NCI-H2196 treated with DMSO at 0.1 percent for 48 hours (cell line): Measurements from ENCODE around the gene TMPRSS5.
"Not testable (repeated sequence)": the region's sequence is repeated elsewhere in the genome, so short reads cannot be mapped to it uniquely, and the experiment has no call there.

Experiments
- DNase-seq: peaks from one replicate; lab custom pipeline; 2025; ENCODE audit not compliant: unreplicated experiment; lab: John Stamatoyannopoulos, UW

TMPRSS5 gene

GRCh38 chr11:113697756-113698407, 8.2 kb downstream of the TMPRSS5 start:
- DNase-seq, result no peak

DNA sequence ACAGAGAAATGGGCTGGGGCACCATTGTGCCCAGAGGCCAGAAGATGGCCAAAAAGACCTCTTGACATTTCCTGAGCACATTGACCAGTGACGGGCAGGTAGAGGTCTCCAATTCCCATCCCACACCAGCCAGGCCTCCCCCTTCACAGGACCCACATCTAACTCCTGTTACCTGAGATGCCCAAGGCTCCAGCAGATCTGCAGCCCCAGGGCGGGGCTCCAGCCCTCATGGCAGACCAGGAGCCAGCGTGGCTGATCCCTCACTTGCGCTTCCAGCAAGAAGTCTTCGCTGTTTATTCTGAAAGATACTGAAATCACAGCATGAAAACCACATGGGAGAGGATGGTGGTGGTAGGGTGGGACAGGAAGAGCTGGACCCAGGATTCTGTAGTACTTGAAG, 9.0 kb downstream of the TMPRSS5 start:
- no peak for DNase-seq

DNA sequence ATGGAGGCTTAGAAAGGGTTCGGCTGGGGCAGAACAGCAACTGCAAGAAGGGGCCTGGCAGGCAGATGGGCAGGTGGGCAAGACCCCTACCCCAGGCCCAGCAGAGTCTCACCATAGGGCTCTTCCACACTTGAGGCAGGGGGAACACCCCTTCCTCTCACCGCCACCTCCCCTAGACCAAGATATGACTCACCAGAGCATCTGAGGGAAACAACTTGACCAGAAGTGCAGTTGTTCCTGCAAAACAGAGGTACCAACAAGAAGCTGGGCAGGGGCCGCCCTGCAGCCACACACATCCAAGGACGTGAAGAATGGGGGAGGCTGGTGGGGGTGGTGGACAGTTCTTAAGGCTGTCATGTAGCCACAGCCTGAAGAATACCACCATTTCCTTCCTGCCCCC, 10.9 kb downstream of the TMPRSS5 start:
- no peak for DNase-seq

GRCh38 chr11:113694390-113694789, 11.7 kb downstream of the TMPRSS5 start:
- no peak for DNase-seq

- no peak for DNase-seq
Observed at GRCh38 chr11:113693030-113693429, 13.1 kb downstream of the TMPRSS5 start.

DNA sequence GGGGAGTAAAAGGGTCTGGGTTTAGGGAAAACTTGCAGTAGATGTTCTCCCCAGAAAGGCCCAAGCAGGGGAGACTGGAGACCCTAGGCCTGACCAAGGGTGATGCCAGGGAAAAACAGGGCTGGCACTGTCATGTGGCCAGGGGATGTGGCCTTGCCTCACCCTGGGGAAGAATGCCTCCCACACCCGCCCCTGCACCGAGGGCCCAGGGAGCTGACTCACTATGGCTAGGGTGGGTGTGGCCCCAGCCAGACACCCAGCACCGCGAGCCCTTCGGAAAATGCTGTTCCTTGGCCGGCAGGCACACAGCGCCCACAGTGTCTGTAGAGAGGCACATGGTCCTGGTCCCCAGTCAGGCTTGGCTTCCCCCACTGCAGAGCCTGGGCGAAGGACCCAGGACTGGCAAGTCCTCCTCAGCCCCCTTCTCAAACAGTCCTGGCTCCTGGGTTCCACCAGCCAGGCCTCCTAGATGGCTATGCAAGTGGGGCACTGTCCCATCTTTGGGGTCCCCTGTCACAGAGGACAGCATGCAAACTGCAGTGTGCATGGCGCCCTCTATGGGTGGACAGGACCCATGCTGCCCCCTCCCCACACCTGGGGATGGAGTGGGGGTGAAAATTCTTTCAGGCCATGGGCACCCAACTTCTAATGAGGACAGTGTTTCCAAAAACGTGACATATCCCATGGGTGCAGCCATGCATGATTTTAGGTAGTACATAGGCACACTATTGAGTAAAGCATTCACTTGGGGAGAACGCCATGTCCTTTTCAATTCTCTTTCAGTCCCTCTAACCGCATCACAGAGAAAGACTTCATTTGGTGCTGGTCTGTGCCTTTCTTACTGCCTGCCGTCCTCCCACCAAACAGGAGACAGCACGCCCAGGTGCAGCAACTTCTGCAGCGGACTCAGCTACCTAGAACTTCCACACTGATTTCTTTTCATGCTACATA, 15.2 kb downstream of the TMPRSS5 start:
- no peak for DNase-seq

DNA sequence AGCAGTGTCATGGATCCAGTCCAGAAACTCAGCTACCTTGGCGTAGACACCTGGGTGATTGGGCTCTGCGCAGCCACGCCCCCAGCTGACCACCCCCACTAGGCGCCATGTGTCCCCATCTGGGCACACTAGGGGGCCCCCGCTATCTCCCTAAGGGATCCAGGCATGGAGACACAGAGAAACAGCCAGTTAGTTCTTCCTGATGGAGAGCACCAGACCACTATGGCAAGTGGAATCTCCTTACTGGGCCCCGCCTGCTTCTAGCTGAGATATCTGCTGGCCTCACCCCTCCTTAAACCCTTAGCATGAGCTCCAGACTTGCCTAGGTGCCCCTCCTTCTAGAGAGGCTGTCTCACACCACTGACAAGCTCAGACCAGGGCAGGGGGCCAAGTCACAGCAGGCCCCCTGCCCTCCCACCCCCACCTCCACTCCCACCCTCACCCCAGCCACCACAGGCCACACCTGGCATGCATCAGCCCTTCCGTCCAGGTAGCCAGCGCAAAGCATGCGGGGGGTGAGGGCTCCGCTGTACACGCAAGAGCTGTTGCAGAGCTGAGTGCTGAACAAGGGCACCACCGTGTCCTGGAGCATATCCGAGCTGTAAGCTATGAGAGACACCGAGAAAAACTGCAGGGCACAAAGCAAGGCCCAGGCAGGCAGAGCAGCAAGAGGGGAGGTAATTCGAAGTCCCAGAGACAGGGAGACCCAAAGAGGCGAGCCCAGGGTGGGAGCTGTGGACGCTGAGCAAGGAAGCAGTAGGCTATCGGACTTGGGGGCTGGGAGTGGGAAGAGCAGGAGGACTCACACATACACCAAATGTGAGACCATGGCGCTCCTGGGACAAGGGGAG, 16.1 kb downstream of the TMPRSS5 start:
- DNase-seq, result no peak

GRCh38 chr11:113685654-113686359, 20.3 kb downstream of the TMPRSS5 start:
- no peak for DNase-seq

GRCh38 chr11:113684496-113684895, 21.6 kb downstream of the TMPRSS5 start:
- DNase-seq, result no peak

- no peak for DNase-seq
Observed at GRCh38 chr11:113683481-113684046, 22.5 kb downstream of the TMPRSS5 start.

DNA sequence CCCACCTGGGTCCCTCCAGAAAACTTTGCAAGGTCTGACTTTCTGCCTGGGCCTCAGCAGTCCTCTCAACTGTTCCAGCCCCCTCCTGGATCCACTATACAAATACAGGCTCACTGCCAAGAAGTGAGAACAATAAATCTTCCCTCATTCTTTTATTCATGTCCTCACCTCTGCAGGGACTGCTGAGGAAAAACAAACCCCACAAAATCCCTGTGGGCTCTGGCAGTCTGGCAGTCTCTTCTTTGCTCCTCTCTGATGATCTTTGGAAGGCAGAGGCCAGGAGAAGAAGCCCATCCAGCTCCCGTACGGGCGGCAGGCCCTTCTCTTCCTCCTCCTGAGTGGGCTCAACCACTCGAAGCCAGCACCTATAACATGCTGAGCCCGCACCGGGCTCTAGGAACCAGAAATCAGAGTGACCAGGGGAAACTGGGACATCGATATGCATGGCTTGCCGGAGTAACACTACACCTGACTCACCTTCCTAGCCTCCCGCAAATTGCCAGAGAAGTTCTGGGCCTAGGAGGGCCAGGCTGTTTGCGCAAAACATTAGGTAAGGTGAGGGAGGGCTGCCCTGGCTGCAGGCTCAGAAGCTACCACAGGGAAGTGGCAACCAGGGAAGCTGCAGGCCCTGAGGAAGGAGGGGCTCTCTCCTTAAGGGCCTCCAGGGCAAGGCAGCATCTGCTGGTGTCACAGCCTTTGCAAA, 24.2 kb downstream of the TMPRSS5 start:
- no peak for DNase-seq

GRCh38 chr11:113681282-113681681, 24.8 kb downstream of the TMPRSS5 start:
- no peak for DNase-seq

GRCh38 chr11:113677685-113678084, 28.4 kb downstream of the TMPRSS5 start:
- DNase-seq, result no peak

- DNase-seq, result no peak
Observed at GRCh38 chr11:113675565-113675964, 30.5 kb downstream of the TMPRSS5 start.

- DNase-seq, result no peak
Observed at GRCh38 chr11:113675003-113675561, 31.0 kb downstream of the TMPRSS5 start.

DNA sequence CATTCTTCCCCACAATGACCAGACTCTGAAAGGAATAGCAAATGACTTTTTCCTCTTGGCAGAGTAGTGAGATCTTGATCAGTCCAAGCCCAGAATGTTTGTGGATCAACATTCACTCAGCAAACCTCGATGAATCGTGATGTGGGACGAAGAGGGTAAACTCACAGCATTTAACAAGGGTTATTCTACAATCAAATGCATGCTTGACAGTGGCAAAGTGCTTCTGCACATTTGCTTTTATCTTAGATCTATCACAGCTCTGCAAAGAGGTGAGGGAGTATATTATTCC, 31.8 kb downstream of the TMPRSS5 start:
- DNase-seq, result no peak

DNA sequence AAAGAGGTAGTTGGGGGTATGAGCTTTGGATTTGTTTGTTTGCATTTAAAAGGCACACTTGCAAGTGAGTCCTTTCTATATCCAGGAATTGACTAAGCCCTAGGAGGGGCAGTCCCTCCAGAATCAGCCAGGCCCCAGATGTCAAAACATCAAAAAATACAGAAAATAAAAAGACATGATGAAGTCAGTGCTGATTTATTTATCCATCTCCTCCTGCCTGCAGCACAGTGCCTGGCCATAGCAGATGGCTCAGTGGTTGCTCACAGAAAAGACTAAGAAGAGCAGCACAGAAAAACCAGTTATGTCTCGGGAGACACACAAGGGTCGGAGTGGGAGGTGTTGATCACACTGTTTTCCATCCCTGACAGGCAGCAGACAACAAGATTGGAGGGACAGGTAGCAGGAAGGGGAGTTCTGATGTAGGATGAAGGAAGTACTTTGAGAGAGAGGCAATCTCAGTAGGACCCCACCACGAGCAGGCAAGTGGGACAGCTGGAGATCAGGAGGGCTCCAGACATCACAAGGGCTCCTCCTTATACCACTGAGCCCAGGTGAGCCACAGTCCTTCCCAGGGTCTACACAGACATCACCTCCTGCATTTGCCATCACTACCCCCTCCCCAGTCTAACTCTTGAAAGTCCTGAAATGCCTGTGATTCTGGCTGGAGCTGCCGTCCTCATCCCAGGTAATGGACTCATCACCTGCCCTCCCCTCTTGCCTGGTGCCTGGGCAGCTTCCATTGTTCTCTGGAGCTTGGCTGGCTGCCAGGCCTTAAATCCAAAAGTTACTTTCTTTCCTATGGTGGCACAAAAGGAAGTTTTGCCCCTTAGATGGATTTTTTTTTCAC, 32.3 kb downstream of the TMPRSS5 start:
- no peak for DNase-seq

GRCh38 chr11:113671914-113672313, 34.2 kb downstream of the TMPRSS5 start:
- DNase-seq, result not testable (repeated sequence)

GRCh38 chr11:113670831-113671215, 35.3 kb downstream of the TMPRSS5 start:
- no peak for DNase-seq
